C1 segment of cervical spinal cord (tissue), 14 donors: ENCODE measurements around the gene BHLHE23.

ENCODE experiments used
- DNase-seq, 14 donors: peaks; one replicate each; lab custom pipeline; 2025; lab: John Stamatoyannopoulos, UW

The BHLHE23 gene

GRCh38 chr20:62991196-62991807 lies 15.5 kb downstream of the BHLHE23 start:
- no peak for DNase-seq

DNA sequence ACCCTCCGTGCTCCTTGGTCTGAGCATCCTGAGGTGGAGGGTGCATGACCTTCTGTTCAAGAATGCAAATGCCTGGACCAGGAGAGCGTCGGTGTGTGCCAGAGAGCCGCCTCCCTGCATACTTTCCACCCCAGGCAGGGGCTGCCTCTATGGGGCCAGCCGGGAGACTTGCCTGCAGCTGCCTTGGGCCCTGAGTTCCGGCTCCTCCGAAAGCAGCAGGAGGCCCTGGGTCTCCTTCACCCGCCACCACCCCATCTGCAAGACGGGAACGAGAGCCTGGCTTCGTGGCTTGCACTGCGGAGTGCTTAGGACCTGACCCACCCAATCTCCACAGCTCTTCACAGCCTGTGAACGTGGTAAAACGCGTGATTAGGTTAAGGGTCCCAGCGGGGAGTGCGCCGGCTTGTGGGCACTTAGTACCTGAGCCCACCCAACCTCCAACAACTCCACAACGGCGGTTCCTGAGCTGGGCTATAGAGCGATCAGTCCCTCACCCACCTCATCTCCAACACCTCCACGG lies 16.4 kb downstream of the BHLHE23 start:
- no peak for DNase-seq

- DNase-seq, result no peak
Measured at GRCh38 chr20:62989201-62989601, 17.6 kb downstream of the BHLHE23 start.

DNA sequence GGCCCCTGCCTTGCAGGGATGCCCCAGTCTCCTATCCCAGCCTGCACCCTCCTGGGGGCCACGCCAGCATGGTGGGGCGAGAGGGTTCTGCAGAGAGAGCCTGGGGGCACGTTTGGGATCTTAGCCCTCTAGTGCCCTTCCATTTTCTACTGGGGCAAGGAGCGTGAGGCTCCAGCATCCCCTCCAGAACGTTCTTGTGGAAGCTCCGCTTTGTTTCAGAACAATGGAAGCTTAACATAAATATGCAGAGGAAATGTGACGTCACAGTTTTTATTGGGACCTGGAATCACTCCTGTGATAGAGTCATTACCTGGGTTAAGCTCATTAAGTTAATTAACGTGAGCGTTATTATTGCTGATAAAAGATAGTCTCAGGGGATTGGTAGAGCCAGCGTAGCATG lies 19.6 kb downstream of the BHLHE23 start:
- DNase-seq, result no peak

GRCh38 chr20:62986257-62986800 lies 20.4 kb downstream of the BHLHE23 start:
- no peak for DNase-seq

DNA sequence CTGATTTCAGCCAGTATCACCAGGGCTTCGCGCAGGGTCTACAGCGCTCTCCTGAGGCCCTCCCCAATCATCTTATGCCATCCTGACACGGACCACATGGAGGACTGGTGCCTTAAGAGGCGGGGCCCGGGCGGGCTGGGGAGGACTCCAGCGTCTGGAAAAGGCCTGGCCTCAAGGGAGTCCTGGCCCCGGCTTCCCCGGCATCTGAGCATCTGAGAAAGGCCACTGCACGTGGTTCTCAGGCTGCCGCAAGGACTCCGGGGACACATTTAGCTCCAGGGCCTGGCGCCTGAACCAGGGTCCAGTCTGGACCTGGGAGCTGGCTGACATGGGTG lies 21.4 kb downstream of the BHLHE23 start:
- DNase-seq, result no peak

- peak in 5 of 14 donors; percentile 9 to 33 (median 29) for DNase-seq
Measured at GRCh38 chr20:62984666-62985443, 21.9 kb downstream of the BHLHE23 start.

- no peak for DNase-seq
Measured at GRCh38 chr20:62983210-62983609, 23.6 kb downstream of the BHLHE23 start.

DNA sequence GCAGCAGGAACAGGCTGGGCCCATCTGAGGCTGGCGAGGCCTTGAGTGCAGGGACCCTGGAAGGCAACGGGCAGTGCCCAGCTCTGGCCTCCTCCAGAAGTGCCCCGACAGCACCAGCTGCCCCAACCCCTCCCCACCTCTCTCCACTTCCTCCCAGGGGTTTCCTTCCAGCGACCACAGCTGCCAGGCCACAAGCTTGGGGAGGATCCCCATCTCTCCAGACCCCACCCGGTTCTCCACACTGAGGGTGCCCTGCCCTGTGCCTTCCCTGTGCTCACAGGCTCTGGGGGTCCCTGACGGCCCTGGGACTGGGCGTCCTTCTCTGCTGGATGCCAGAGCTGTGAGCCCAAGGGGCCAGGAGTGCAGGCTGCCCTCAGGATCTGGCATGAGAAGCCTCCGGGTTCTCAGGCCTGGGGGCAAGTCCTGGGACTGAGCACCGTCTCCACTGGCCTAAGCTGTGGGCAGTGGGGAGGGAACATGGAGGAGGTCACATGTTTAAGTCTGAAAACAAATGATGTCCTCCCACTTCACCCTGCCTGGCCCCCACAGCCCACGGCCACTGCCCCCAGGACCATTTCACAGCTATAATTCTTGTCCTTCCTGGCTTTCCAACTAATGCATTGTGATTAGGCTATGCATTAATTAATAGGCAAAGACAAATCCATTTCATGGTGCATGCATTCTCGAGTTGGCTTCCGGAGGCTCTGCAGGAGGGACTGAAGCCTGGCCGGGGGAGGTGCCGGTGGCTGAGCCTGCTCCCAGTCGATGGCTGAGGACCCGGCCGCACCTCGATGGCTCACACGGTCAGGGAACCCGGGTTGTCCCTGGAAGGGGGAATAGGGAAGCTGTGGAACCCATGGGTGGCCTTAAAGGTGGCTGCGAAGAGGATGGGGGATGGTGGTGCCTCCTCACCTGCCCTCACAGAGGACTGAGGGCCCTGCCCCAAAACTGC lies 24.4 kb downstream of the BHLHE23 start:
- DNase-seq, result no peak

GRCh38 chr20:62980970-62981369 lies 25.8 kb downstream of the BHLHE23 start:
- peak in 1 of 14 donors; percentile 1 for DNase-seq

DNA sequence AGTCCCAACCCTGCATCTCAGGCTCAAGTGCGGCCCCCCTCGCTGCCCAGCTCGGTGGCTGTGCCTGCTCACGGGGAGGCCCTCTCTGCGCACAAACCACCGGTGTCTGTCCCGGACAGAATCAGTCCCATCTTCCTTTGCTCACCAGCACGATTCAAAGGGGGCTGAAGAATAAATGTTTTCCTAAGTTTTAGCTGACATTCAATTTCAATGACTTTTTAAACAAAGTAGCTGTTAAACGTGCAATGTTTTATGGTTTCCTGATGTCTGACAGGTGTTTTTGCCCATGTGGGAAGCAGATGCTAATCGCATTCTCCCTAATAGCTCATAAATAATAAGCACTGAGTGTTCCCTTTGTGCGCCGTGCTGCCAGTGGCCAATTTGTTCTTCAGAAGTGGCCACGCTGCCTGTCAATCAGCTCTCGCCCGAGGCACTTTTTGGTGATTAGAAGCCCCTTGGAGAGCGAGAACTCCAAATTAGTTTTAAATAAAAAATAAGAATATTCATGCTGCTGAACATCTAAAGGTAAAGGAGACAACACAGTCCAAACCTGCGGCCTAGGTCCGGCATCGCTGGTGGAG lies 26.3 kb downstream of the BHLHE23 start:
- DNase-seq, result no peak

DNA sequence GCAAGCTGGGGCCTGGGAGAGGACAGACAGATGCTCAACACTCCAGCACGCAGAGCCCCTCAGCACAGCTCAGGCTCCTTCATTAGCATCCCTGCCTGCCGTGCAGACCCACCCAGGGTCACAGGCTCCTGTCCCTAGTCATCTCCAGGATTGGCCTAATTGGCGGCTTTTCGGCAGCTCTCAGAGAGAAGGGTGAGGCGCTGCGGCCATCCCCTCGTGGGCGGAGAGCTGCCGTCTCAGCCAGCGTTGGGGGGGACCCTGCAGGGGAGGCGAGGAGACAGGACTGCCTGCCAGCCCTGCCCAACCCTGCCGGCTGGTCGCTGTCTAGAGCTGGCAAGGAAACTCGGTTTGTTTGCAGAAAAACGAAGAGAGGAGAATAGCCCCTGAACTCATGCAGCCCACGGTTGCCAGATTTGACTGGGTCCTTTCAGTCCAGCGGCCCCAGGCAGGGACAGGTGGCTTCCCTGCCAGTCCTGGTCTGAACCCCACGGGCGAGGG lies 26.8 kb downstream of the BHLHE23 start:
- DNase-seq, result peak in 2 of 14 donors; percentile 5 to 29

DNA sequence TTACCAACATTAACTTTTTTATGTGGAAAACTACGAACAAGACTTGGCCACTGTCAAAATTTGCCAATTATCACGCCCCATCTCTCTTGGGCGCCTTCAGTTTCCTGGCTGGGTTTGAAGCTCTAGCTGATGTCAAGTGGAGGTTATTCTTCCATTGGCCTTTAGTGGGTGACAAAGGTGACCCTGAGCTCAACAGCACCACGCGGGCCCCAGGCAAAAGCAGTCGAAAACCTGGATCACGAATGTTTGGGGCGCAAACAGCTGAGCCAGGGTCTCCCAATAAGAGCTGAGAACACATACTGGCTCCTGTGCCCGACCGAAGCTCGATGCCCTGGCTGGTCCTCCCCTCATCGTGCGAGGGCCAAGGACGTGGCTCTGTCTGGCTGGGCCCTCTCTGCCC lies 27.5 kb downstream of the BHLHE23 start:
- DNase-seq, result no peak

- DNase-seq, result no peak
Measured at GRCh38 chr20:62978561-62978943, 28.2 kb downstream of the BHLHE23 start.

DNA sequence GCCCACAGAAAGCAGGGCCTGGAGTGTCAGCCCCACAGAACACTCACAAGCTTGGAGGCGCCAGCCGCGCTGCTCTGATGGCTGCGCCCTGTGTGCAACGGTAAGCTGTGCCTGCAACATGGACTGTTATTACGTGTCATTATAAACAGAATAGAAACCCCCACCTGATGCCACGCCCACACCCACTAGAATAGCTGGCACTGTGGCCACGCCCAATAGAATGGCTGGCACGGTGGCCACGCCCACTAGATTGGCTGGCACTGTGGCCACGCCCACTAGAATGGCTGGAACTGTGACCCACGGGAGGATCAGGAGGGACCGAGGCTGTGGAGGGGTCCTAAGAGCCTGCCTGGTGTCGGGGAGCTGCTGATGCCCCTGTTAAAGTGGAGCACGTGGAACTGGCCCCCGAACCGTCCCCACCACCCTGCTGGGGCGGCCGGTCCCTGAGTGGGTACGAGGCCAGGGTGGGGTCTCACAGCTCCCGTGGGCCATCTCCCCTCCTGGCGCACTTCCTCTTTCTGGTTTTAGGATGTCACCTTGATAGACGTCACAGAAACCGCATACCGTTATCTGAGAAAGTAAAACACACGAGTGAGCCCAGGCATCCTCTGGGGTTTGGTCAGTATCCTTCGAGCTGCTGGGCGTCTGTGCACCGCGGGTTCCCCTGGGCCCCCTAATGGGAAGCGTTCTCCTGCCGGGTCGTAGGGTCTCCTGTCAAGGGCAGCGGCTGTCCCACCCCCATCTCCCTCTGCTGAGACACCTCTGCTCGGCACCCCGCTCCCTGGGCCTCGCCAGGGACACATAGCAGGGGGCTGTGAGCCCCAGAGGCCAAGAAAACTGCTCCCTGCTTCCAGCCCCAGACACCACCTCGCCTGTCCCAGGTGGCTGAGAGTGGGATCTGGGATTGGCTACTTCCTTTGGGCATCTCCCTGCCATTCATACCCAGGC lies 28.9 kb downstream of the BHLHE23 start:
- no peak for DNase-seq

DNA sequence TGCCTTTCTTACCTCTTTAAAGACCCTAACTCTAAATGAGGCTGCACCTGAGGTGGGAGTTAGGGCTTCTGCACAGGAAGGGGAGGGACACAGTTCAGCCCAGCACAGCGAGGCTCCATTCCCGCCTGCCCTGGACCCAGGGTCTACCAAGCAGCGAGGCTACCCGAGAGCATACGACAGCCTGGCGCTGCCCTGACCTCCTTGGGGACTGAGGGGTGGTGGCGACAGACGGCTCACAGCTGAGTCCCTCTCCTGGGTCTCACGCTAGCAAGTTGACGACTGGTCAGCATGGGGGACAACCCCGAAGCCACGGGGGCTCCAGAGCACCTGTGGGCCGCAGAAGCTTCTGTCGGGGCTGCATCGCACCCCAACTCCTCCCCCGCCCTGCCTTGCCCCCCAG lies 29.9 kb downstream of the BHLHE23 start:
- DNase-seq, result no peak

- DNase-seq, result no peak
Measured at GRCh38 chr20:62975812-62976508, 30.8 kb downstream of the BHLHE23 start.

GRCh38 chr20:62975251-62975760 lies 31.5 kb downstream of the BHLHE23 start:
- peak in 1 of 14 donors; percentile 28 for DNase-seq
